ENCODE results near the gene RGS12.

RGS12 gene

GRCh38 chr4:3292571-3293400 is at the start of gene RGS12:
Gene RGS12, plus strand, starts transcription at chr4:3293021. Its CDS starts 23,150 bp downstream, at chr4:3316171.
- peak; percentile 97 for DNase-seq

GRCh38 chr4:3243136-3243780 is 49.6 kb upstream of the RGS12 start:
- peak; percentile 17 for DNase-seq

GRCh38 chr4:3244002-3244401 is 48.8 kb upstream of the RGS12 start:
- no peak for DNase-seq

GRCh38 chr4:3244747-3245146 is 48.1 kb upstream of the RGS12 start:
- DNase-seq = no peak

GRCh38 chr4:3245676-3246075 is 47.1 kb upstream of the RGS12 start:
- DNase-seq = no peak

- no peak for DNase-seq
Observed at GRCh38 chr4:3246458-3247398, 46.1 kb upstream of the RGS12 start.

- no peak for DNase-seq
Observed at GRCh38 chr4:3247399-3248177, 45.2 kb upstream of the RGS12 start.

- no peak for DNase-seq
Observed at GRCh38 chr4:3248178-3248480, 44.7 kb upstream of the RGS12 start.

GRCh38 chr4:3248811-3249661 is 43.8 kb upstream of the RGS12 start, which contains the start of gene MSANTD1:
Gene MSANTD1, plus strand, starts transcription at chr4:3249159. Its CDS starts 64 bp downstream, at chr4:3249223.
- peak; percentile 77 for DNase-seq

GRCh38 chr4:3249711-3250437 is 42.9 kb upstream of the RGS12 start:
- no peak for DNase-seq

- DNase-seq = no peak
Observed at GRCh38 chr4:3250438-3250955, 42.3 kb upstream of the RGS12 start.

- peak; percentile 75 for DNase-seq
Observed at GRCh38 chr4:3250956-3251690, 41.7 kb upstream of the RGS12 start.

- no peak for DNase-seq
Observed at GRCh38 chr4:3251691-3252479, 40.9 kb upstream of the RGS12 start.

GRCh38 chr4:3252480-3252828 is 40.4 kb upstream of the RGS12 start:
- no peak for DNase-seq

- no peak for DNase-seq
Observed at GRCh38 chr4:3252831-3253641, 39.8 kb upstream of the RGS12 start.

- DNase-seq = no peak
Observed at GRCh38 chr4:3253808-3254207, 39.0 kb upstream of the RGS12 start.

- DNase-seq = no peak
Observed at GRCh38 chr4:3254302-3255131, 38.3 kb upstream of the RGS12 start.

Data from eye (tissue), 1 donor.